HepG2 (cell line): Measurements from ENCODE around the gene ZBTB8OS. TPM values are rescaled to one million over a fixed set of nuclear protein-coding genes. Genes with fewer than 3 reads are reported as not detected.

Source experiments
- CENPX ChIP-seq: sonication (generic); formaldehyde crosslinking; IDR thresholded peaks from 2 replicates; pipeline ENCODE4 v1.9.0; 2021; ENCODE audit warnings: mild to moderate bottlenecking, missing genetic modification reagents, moderate library complexity
- CREM ChIP-seq, 2 experiments: sonication (generic) in 1 of 2; formaldehyde crosslinking in 1 of 2; IDR thresholded peaks; 2 replicates each; pipeline versions ENCODE4 v1.4.0 to v1.6.1; 2016 to 2020; ENCODE audit warnings: antibody characterized with exemption in 1 of 2, mild to moderate bottlenecking in 1 of 2, missing genetic modification reagents in 1 of 2
- GABPA ChIP-seq, 2 experiments: IDR thresholded peaks; 2 replicates each; pipeline ENCODE4 v1.6.1; 2011 to 2016; ENCODE audit warnings: low read depth in 2 of 2, low read length in 1 of 2, missing biosample characterization in 1 of 2, missing genetic modification characterization in 1 of 2
- GLI4 ChIP-seq: sonication (generic); formaldehyde crosslinking; IDR thresholded peaks from 2 replicates; pipeline ENCODE4 v1.5.1; 2020; ENCODE audit warnings: missing genetic modification reagents, mild to moderate bottlenecking, moderate library complexity, borderline replicate concordance
- IRX3 ChIP-seq: sonication (generic); formaldehyde crosslinking; IDR thresholded peaks from 2 replicates; pipeline ENCODE4 v1.8.1; 2023; ENCODE audit warnings: mild to moderate bottlenecking, low read depth, missing genetic modification reagents, borderline replicate concordance
- KLF12 ChIP-seq: sonication (generic); formaldehyde crosslinking; IDR thresholded peaks from 2 replicates; pipeline ENCODE4 v1.4.0; 2020; ENCODE audit warnings: missing genetic modification reagents, borderline replicate concordance
- NR2F1 ChIP-seq, 2 experiments: fragments of 450-650 bp in 1 of 2; formaldehyde crosslinking in 1 of 2; IDR thresholded peaks; 2 replicates each; pipeline versions ENCODE4 v1.5.0 to v1.6.1; 2016 to 2020; ENCODE audit warnings: mild to moderate bottlenecking in 1 of 2, missing compliant biosample characterization in 1 of 2, missing genetic modification reagents in 1 of 2, moderate library complexity in 1 of 2
- PAF1 ChIP-seq: IDR thresholded peaks from 2 replicates; pipeline ENCODE4 v1.6.1; 2016; ENCODE audit warnings: missing genetic modification reagents, missing compliant biosample characterization
- RFX1 ChIP-seq: fragments of 450-650 bp; IDR thresholded peaks from 2 replicates; pipeline ENCODE4 v1.6.1; 2017
- SMAD3 ChIP-seq: sonication (generic); formaldehyde crosslinking; IDR thresholded peaks from 2 replicates; pipeline ENCODE4 v1.4.0; 2020; ENCODE audit warnings: missing genetic modification reagents
- SNAPC5 ChIP-seq: sonication (generic); formaldehyde crosslinking; IDR thresholded peaks from 2 replicates; pipeline ENCODE4 v1.8.1; 2023; ENCODE audit warnings: mild to moderate bottlenecking, missing genetic modification reagents, borderline replicate concordance
- SNRNP70 ChIP-seq: fragments of 200-400 bp; formaldehyde crosslinking; IDR thresholded peaks from 2 replicates; pipeline ENCODE4 v1.6.1; 2017; ENCODE audit warnings: mild to moderate bottlenecking, low read depth, low read length, moderate library complexity
- TBX2 ChIP-seq: sonication (generic); formaldehyde crosslinking; IDR thresholded peaks from 2 replicates; pipeline ENCODE4 v1.5.0; 2020; ENCODE audit warnings: missing genetic modification reagents, mild to moderate bottlenecking, borderline replicate concordance
- TFDP2 ChIP-seq: sonication (generic); formaldehyde crosslinking; IDR thresholded peaks from 2 replicates; pipeline ENCODE4 v1.4.0; 2020; ENCODE audit warnings: missing genetic modification reagents
- ZFP90 ChIP-seq: sonication (generic); formaldehyde crosslinking; IDR thresholded peaks from 2 replicates; pipeline ENCODE4 v1.8.0; 2022; ENCODE audit warnings: missing genetic modification reagents, mild to moderate bottlenecking, inconsistent platforms, borderline replicate concordance
- ZHX2 ChIP-seq, 2 experiments: sonication (generic) in 1 of 2; formaldehyde crosslinking in 1 of 2; IDR thresholded peaks; 2 replicates each; pipeline versions ENCODE4 v1.6.1 to v1.9.0; 2014 to 2022; ENCODE audit warnings: antibody characterized with exemption in 1 of 2, borderline replicate concordance in 1 of 2, inconsistent platforms in 1 of 2, low read depth in 1 of 2, missing genetic modification reagents in 1 of 2
- ZNF20 ChIP-seq: sonication (generic); formaldehyde crosslinking; IDR thresholded peaks from 2 replicates; pipeline ENCODE4 v1.4.0; 2020; ENCODE audit warnings: mild to moderate bottlenecking, moderate library complexity, missing genetic modification reagents
- ZNF317 ChIP-seq: sonication (generic); formaldehyde crosslinking; IDR thresholded peaks from 2 replicates; pipeline ENCODE4 v1.5.0; 2020; ENCODE audit warnings: mild to moderate bottlenecking, missing genetic modification reagents
- ZNF484 ChIP-seq: sonication (generic); formaldehyde crosslinking; IDR thresholded peaks from 2 replicates; pipeline ENCODE4 v1.5.1; 2020; ENCODE audit warnings: mild to moderate bottlenecking, low read depth, missing genetic modification reagents, borderline replicate concordance
- ZNF850 ChIP-seq: sonication (generic); formaldehyde crosslinking; conservative IDR thresholded peaks from 2 replicates; pipeline ENCODE4 v1.9.0; 2021; ENCODE audit warnings: mild to moderate bottlenecking, missing genetic modification reagents
- ZSCAN25 ChIP-seq: sonication (generic); formaldehyde crosslinking; IDR thresholded peaks from 2 replicates; pipeline ENCODE4 v1.8.0; 2022; ENCODE audit warnings: mild to moderate bottlenecking, missing genetic modification reagents
- polyA plus RNA-seq, 8 experiments: library from polyadenylated mRNA; depleted of rRNA in 3 of 8; stranded (reverse) in 7 of 8; unstranded in 1 of 8; fragments of >200 nt; fragmentation: Illumina TruSeq in 4 of 8; extraction: Trizol in 4 of 8; gene quantifications; 2 replicates each; pipeline versions ENCODE4 v1.2.1 to v1.2.3, GENCODE V29; 2011 to 2016; ENCODE audit warnings: low read depth in 4 of 8, missing spikeins in 1 of 8, mixed read lengths in 1 of 8; ENCODE audit not compliant: insufficient read depth in 1 of 8
- total RNA-seq, 5 experiments: library from RNA; depleted of rRNA; stranded (reverse); fragments of >200 nt; fragmentation: Illumina TruSeq; extraction: Trizol; gene quantifications; 2 replicates each; pipeline ENCODE4 v1.2.3, GENCODE V29; 2016; ENCODE audit warnings: low read depth in 1 of 5

ZBTB8OS gene
- total and polyA plus RNA-seq, 2 of the 13 experiments (the other 11 are each of a cell fraction or from before 2014, with no cell fraction given), result 57.7 to 84.8 TPM

- 0 out of 2 replicates have a peak, but pooled peaks have one; percentile 73 for TF ChIP-seq KLF12
- TF ChIP-seq RFX1, result no peak
- TF ChIP-seq ZHX2 (IDR thresholded peaks at IDR 0.05; ENCODE audit: low read depth), result 0 out of 2 replicates have a peak, but pooled peaks have one; percentile 5
- TF ChIP-seq ZHX2 (CRISPR knock-in tag; IDR thresholded peaks at IDR 0.05; ENCODE audit: borderline replicate concordance), result peak; percentile 54; the same call in 1 of the 2 replicates
- peak; percentile 72; the same call in 1 of the 2 replicates for TF ChIP-seq IRX3
- TF ChIP-seq ZFP90 (CRISPR knock-in tag), result peak; percentile 83; the same call in 1 of the 2 replicates
- TF ChIP-seq ZNF317 (CRISPR knock-in tag), result peak; percentile 51
- peak; percentile 40; the same call in 1 of the 2 replicates for TF ChIP-seq ZSCAN25 (CRISPR knock-in tag)
- no peak for TF ChIP-seq ZNF850 (CRISPR knock-in tag)
- TF ChIP-seq TBX2 (CRISPR knock-in tag), result peak; percentile 70
- TF ChIP-seq GLI4 (CRISPR knock-in tag), result peak; percentile 90; the same call in 1 of the 2 replicates
- TF ChIP-seq CENPX (CRISPR knock-in tag), result 0 out of 2 replicates have a peak, but pooled peaks have one; percentile 7
- TF ChIP-seq SNAPC5 (CRISPR knock-in tag), result 0 out of 2 replicates have a peak, but pooled peaks have one; percentile 58
- no peak for TF ChIP-seq SNRNP70
- TF ChIP-seq TFDP2 (CRISPR knock-in tag), result peak; percentile 98
- 0 out of 2 replicates have a peak, but pooled peaks have one; percentile 68 for TF ChIP-seq ZNF20 (CRISPR knock-in tag)
- TF ChIP-seq SMAD3, result peak; percentile 19
- TF ChIP-seq GABPA (IDR thresholded peaks at IDR 0.05; ENCODE audit: low read depth, low read length), result peak; percentile 50
- no peak; the same call in 1 of the 2 replicates for TF ChIP-seq GABPA (CRISPR knock-in tag; IDR thresholded peaks at IDR 0.05; ENCODE audit: low read depth)
- TF ChIP-seq CREM (IDR thresholded peaks at IDR 0.05), result peak; percentile 42
- TF ChIP-seq CREM (CRISPR knock-in tag; IDR thresholded peaks at IDR 0.05), result peak; percentile 26; the same call in 1 of the 2 replicates
- TF ChIP-seq ZNF484 (CRISPR knock-in tag), result peak; percentile 55; the same call in 1 of the 2 replicates
- no peak for TF ChIP-seq PAF1 (CRISPR knock-in tag)
- peak in 1 of 2 experiments; percentile 45; a peak in 2 of 4 replicates for TF ChIP-seq NR2F1 (CRISPR knock-in tag; IDR thresholded peaks at IDR 0.05)
These were observed 556 bp upstream of the ZBTB8OS start, which contains the start of gene RBBP4 (continued) for GRCh38 chr1:32650752-32651460.
